ENCODE measurements around the gene NFKBIA.
"Not testable (repeated sequence)": the region's sequence is repeated elsewhere in the genome, so short reads cannot be mapped to it uniquely, and the experiment has no call there.

The NFKBIA gene

DNA sequence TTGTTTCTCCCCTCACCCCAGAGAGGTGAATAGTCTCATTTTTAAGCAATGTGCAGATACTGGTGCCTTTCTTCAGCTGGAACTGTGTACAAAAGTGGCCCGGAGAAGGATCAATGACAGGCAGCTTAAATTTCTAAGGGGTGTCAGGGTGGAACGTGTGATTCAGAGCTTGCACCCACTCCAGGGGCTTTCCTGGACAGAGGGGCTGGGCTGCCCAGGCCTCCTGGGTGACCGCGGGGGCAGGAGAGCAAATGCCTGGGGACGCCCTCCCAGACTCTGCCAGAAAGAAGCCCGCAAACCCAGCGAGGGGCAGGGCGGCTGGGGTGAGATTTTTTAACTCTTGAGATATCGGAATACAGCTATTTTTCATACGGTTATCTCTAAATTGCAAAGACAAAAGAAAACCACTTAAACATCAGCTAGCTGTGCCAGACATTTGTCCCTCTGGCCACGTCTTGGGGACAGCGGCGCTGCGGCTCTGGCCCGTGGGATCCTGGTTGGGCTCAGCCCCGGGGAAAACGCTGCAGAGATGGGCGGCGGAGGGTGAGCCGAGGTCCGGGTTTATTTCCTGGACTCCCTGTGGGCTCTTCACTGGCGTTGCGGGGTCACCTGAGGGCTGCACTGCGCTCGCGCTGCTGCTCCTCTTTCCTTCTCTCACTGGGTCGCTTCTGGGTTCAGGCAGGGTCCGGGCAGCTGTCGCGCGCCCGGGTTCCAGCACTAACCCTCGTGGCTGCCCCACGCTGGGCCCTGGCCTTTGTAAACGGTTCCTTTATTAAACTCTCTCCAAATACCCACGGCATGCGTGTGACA lies 35.8 kb downstream of the NFKBIA start:
- DNase-seq (ENCODE audit: low read depth in 2 of 2), result no peak

DNA sequence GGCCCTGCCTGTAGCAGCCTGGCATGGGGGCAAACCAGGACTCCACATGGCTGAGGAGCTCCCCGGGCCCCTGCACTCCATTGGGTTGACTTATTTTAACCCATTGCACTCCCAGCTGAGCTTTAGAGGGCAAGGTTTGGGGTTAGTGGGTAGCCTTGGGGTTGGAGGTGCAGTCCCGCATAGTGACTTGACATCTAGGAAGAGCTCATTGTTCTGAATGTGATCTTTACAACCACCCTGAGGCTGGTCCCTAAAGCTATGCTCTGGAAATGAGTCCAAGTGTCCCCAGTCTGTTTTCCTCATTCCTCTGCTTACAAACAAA lies 36.4 kb downstream of the NFKBIA start:
- DNase-seq (ENCODE audit: low read depth in 2 of 2), result no peak

DNA sequence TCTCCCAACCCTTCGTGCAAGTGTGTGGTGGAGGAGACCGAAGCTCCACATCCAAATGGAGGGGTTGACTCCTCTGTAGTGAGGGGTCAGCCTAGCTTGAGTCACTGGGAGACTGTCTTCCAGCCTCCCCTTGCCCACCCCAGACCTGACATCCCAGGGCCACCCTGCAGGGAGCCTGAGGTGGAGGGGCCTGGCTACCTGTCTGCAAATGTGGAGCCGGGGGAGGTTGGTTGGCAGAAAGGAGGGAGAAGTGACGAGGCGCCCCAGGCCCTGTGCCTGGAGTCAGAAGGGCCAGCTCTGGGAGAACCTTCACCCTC lies 37.5 kb downstream of the NFKBIA start:
- DNase-seq (ENCODE audit: low read depth in 2 of 2), result no peak

DNA sequence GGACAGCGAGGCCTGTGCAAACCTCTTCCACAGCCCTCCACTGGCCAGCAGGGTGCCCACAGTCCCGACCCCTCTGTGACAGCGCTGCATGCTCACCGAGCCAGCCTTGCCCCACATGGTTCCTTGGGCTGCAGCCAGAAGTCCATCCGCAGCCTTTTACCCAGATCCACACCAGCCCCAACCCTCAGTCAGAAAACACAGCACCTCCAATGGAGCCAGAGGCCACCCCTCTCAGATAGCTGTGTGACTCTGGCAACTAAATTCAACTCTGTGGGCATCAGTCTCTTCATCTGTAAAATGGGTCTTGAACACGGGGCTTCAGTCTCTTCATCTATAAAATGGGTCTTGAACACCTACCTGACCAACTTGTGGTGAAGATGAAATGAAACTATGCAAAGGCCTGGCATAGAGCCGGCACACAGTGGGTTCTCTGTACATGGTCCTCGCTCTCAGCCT lies 38.0 kb downstream of the NFKBIA start:
- DNase-seq (ENCODE audit: low read depth in 2 of 2), result no peak

DNA sequence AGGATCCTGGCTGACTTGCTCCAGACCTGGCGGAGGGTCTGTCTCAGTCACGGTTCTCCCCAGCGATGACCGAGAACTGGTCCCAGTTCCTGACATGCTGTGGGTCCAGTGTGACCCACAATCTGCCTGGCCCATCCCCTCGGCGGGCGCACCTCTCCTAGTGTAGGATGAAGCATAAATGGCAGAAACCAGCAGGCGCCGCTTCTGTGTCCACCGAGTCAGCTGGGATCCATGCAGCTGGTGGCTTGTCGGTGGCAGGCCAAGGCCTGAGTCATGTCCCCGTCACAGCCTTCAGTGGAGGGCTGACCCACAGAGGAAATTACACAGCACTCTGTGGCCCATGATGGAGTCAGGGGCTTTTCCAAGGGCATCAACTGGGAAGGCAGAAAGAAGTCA lies 38.5 kb downstream of the NFKBIA start:
- DNase-seq (ENCODE audit: low read depth in 2 of 2), result peak in 1 of 2 donors; percentile 57

DNA sequence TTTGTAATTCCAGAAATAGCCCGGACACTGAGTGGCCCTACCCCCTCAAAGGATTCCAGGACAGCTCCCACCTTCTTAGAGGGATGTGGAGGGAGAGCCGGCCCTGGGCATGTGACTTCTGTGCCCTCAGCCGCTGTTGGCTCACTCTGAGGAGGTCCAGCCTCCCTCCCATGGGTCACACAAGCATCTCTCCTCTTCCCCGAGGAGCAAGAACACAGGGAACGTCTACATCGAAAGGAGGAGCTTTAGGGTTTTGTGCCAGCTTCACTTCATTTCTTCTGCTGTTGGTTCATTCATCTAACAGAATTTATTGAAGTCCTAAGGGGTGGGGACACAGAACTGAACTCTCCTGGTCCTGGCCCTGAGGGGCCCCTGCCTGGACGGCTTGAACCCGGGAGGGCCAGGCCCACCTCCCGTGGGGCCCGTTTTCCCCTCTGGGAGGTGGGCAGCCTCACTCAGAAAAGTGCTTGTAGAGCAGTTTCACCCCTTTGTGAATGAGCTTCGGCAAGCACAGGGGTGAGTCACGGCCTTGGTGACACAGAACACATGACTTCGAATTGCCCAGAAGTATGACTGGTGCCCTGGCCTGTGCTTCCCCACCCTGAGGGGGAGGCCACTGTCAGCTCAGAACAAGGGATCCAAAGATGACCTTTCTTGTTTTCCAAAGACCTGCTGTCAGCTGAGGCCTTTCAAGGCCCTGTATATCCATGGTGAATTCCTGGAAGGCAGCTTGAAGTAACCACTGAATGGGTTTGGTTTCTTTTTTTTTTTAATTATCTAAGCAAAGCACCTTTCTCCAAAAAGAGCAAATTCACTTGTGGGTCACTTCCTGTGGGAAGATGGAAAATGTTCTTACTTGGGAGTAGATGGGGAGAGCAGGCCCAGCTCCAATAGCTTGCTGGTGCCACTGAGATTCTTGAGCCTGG lies 39.2 kb downstream of the NFKBIA start:
- DNase-seq (ENCODE audit: low read depth in 2 of 2), result peak; percentile 66 to 73

DNA sequence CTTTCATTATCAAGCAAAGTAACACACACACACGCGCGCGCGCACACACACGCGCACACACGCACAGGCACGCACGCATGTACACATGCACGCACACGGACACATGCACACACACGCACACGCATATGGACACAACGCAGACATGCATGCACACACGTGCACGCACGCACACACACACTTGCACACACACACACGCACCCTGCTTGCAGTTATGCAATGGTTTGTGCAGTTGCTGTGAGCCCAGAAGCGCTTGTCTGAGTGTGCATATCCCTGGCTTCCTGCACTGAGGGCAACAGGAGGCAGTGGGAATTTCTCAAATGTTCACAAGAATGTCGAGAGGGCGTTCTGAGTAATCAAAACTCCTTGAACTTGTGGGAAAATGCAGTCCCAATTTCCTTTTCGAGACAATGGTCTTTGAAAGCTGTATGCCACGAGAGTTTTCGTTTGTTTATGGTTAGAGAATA lies 41.6 kb downstream of the NFKBIA start:
- DNase-seq (ENCODE audit: low read depth in 2 of 2), result no peak

DNA sequence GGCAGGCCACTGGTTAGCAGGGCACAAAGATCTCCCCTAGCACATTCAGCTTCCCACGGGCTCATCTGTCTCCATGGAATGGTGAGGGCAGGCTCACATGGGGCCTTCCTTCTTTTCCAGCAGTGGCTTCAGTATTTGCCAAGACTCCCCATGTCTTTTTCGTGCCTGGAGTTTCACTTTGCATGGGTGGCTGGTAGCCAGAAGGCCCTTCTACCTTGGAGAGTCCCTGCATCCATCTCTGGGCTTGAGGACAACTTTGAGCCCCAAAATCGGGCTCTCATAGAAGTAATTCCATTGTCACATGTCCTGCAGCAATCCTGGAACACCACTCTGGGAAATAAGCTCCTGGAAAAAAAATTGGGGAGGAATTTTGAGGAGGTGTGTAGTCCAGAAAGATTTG lies 42.1 kb downstream of the NFKBIA start:
- DNase-seq (ENCODE audit: low read depth in 2 of 2), result no peak

DNA sequence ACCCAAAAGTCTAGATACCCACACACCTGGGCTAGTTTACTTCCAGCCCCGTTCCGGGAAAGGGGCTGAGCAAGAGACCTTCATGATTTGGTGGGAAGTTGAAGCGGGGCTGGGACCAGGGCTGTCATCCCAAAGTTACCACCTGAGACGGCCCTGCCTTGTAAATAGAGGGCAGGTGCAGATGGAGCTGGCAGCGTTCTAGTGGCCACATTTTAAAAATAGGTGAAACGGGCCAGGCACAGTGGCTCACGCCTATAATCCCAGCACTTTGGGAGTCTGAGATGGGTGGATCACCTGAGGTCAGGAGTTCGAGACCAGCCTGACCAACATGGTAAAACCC lies 43.4 kb downstream of the NFKBIA start:
- DNase-seq (ENCODE audit: low read depth in 2 of 2), result no peak

DNA sequence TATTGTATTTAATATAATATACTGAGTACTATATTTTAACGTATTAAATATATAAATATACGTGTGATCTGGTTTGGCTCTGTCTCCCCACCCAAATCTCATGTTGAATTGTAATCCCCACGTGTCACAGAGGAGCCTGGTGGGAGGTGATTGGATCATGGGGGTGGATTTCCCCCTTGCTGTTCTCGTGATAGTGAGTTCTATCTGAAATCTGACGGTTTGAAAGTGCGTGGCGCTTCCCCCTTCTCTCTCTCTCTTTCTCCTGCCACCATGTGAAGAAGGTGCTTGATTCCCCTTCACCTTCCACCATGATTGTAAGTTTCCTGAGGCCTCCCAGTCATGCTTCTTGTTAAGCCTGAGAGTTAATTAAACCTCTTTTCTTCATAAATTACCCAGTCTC lies 44.9 kb downstream of the NFKBIA start:
- not testable (repeated sequence) for DNase-seq (ENCODE audit: low read depth in 2 of 2)

DNA sequence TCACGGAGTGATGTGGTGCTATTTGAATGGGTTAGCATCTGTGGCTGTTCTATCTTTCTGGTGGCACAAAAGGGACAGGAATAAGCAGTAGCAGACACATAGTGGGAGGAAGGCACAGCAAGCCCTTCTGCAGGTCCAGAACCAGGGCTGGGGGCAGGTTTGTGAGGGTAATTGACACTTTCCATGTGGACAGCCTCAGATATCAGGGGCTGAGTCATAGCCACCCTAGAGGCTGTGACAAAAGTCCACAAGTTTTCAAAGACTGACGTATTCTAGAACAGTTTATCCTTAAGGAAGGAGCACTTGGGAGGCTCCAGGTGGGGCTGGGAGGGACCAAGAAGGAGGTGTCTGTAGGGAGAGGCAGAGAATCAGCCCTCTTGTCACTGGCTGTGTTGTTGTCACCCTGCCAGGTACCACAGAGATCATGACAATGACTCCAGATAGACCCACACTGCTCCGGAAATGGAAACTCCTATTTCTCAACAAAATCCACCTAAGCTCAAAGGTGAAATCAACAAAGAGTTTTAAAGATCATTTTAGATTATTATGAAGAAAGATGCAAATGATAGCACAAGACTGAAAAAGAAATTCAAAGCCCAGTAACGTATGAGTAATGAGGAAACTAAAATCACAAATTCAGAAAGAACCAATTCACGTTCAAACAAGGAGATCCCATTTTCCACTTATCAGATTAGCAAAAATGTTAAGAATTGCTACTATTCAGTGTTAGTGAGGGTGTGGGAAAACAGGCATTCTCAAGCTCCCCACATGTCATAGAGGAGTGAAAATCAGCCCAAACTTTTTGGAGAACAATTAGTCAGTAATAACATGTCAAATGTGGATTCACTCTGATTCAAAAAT lies 48.3 kb downstream of the NFKBIA start:
- DNase-seq (ENCODE audit: low read depth in 2 of 2), result peak in 1 of 2 donors; percentile 33

DNA sequence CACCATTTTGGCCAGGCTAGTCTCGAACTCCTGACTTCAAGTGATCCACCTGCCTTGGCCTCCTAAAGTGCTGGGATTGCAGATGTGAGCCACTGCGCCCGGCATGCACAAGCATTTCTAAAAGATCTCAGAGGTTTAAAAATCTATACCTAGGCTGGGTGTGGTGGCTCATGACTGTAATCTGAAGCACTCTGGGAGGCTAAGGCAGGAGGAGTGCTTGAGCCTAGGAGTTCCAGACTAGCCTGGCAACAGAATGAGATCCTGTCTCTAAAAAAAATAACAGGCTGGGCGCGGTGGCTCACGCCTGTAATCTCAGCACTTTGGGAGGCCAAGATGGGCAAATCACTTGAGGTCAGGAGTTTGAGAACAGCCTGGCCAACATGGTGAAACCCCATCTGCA lies 49.3 kb downstream of the NFKBIA start:
- DNase-seq (ENCODE audit: low read depth in 2 of 2), result not testable (repeated sequence)

DNA sequence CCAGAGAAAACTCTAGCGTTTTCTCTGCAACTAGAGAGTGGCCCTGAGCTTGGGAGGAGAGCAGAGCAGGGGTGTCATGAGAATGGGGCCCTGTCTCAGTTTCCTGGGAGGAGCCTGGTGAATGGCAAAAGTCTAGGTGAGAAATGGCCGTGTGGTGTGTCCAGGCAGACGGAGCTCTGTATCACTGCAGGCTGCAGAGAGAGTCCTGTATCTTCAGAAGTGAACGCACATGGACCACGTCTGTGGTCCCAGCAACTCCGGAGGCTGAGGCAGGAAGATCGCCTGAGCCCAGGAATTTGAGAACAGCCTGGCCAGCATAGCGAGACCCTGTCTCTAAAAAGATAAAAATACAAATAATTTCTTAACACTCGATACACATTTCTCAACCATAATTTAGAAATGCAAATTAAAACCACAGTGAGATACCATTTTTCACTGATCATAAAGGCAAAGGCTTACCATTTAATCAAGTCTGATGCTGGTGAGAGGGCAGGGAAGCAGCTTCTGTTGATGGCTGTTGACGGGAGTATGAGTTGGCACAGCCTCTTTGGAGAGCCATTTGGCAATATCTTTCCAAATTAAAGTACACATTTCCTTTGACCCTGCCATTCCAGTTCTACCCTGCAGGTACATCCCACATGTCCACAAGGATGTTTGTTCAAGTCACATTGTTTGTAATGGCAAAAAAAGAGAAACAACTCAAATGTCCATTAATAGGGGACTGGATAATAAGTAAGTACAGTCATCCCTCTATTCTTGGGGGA lies 51.0 kb downstream of the NFKBIA start:
- DNase-seq (ENCODE audit: low read depth in 2 of 2), result no peak

DNA sequence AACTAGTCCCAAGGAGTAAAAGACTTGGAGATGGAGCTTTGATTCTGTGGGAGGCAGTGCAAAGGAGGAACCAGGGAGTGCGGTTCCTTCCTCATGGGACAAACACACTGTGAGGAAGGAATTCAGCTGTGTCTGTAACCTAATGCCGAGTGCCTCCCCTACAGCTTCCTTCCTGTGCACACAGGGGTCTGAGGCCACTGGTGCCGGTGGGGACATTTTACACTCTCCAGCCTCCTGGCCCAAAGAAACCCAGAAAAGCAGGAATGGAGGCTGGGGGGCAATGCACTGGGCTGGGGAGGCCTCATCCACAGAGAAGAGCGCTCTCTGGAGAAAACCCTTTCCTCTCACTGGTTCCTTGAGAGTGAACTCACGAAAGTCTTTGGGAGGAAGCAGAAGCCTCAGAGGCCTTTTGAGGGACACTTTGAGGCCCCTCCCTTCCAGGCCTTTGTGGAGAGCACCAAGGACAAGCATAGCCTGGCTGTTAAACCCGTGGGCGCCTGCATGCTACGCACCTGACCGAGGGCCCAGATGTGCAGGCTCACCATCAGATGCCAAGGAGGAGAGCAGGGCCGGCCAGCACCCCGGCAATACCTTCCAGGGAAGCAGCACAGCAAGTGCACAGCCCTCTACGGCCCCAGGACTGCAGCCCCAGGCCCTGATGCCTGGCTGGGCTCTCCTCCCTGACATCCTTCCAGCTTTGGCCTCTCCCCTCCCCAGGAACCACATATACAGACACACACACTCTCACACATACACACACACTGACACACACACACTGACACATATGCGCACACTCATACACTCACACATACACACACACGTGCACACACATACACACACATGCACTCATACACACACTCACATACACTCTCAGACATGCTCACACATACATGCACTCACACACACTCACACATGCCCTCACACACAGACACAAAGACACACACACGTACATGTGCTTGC lies 52.0 kb downstream of the NFKBIA start:
- DNase-seq (ENCODE audit: low read depth in 2 of 2), result no peak

DNA sequence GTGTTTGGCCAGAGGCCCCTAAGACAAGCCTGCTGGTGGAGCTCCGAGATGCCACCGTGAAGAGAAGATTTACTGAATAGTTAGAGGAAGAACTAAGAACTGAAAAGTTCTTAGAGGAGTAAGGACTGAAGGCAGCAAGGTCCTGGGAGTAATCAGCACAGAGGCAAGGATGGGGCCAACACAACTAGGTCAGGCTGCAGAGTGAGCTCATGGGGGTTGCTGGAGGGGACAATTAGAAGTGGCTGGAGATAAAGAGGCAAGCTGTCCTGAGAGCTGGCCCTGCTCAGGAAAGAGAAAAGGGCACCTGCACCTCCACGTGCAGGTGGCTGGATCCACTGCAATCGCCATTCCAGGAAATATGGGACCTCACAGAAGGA lies 52.7 kb downstream of the NFKBIA start:
- DNase-seq (ENCODE audit: low read depth in 2 of 2), result no peak
